ENCODE measurements around the gene FYCO1. TPM values are rescaled to one million over a fixed set of nuclear protein-coding genes. Genes with fewer than 3 reads are reported as not detected.

FYCO1 gene
- total and polyA plus RNA-seq, 2 of the 13 experiments (the other 11 are each of a cell fraction or from before 2014, with no cell fraction given): 2.7 to 4.2 TPM

- H3K27ac ChIP-seq (ENCODE audit: extremely low read length, insufficient read depth, low read length): no peak overlapping the region
- ATAC-seq: no peak
- no TSS peak for BruUV-seq (replicated peaks)
- H3K36me3 ChIP-seq (replicated peaks in 1 of 2; ENCODE audit: control insufficient read depth in 1 of 2, insufficient read depth in 2 of 2, low read length in 2 of 2): no peaks in the 10 kb centered on the region
- H2AFZ ChIP-seq (ENCODE audit: low read length): no peak overlapping the region
- H3K4me2 ChIP-seq (ENCODE audit: low read depth, low read length): no peak overlapping the region
- H3K4me3 ChIP-seq (replicated peaks in 1 of 3; ENCODE audit: insufficient read depth in 1 of 3, low read depth in 2 of 3, low read length in 3 of 3): no peak overlapping the region
- intact Hi-C loops (cut with micrococcal nuclease; ENCODE audit: unreplicated experiment) (no loop called here), in situ Hi-C loops (cut with HindIII; ENCODE audit: extremely low pct_ligation_motif_present, low pct_unique_long_range_greater_than_20kb) (no loop called here)
- no peaks in the 10 kb centered on the region for H3K79me2 ChIP-seq (ENCODE audit: insufficient read depth, low read length)
- no peak for FAIRE-seq
- no peaks in the 10 kb centered on the region for H3K9me3 ChIP-seq (ENCODE audit: low read length)
- peaks cover 14% of the 10 kb centered on the region for H3K4me1 ChIP-seq (ENCODE audit: insufficient read depth, low read length)
- 21% methylated on average over 4 of the region's 4 CpGs for WGBS (ENCODE audit: low lambda C conversion rate)
- no peaks in the 10 kb centered on the region for H4K20me1 ChIP-seq (ENCODE audit: insufficient read depth, low read length)
- ChIA-PET POLR2A (no interaction called here), CTCF (ENCODE audit: low intra/inter-chr PET ratio, low total read pairs) (no interaction called here)
- no peak overlapping the region for H3K9ac ChIP-seq (ENCODE audit: insufficient read depth, low read depth, low read length)
- H3K27me3 ChIP-seq (ENCODE audit: control insufficient read depth in 1 of 2, insufficient read depth in 2 of 2, low read length in 2 of 2): peaks cover 0 to 3% of the 10 kb centered on the region in 2 experiments; a peak in 1 of 5 replicates
- TF ChIP-seq ZNF354B (CRISPR knock-in tag; IDR thresholded peaks at IDR 0.05) (no peak), ZFYVE20 (CRISPR knock-in tag; IDR thresholded peaks at IDR 0.05; ENCODE audit: borderline replicate concordance, low read depth) (no peak), ZNF776 (CRISPR knock-in tag; IDR thresholded peaks at IDR 0.05) (no peak), NR2F6 (IDR thresholded peaks at IDR 0.05) (no peak), NR2F6 (CRISPR knock-in tag; IDR thresholded peaks at IDR 0.05) (no peak), TAF15 (IDR thresholded peaks at IDR 0.05; ENCODE audit: low read depth, low read length, poor library complexity, severe bottlenecking) (no peak), ZNF83 (CRISPR knock-in tag; IDR thresholded peaks at IDR 0.05; ENCODE audit: borderline replicate concordance) (no peak), NCOR1 (IDR thresholded peaks at IDR 0.05; ENCODE audit: borderline replicate concordance, low read length) (no peak), NCOA5 (CRISPR knock-in tag; IDR thresholded peaks at IDR 0.05) (no peak), ARID2 (CRISPR knock-in tag; IDR thresholded peaks at IDR 0.05; ENCODE audit: borderline replicate concordance) (no peak), RNF219 (CRISPR knock-in tag; IDR thresholded peaks at IDR 0.05) (no peak), POLR2G (IDR thresholded peaks at IDR 0.05; ENCODE audit: low read depth, low read length) (no peak)
- no peak for DNase-seq (ENCODE audit: low spot score)
These were observed 122.0 kb downstream of the FYCO1 start for GRCh38 chr3:45873638-45874037.

Measured in HepG2 (cell line).